GM19193 (cell line): ENCODE measurements around the gene LRRTM2.

Experiments used
- POLR2A ChIP-seq: IDR thresholded peaks from 4 replicates; pipeline ENCODE4 v1.6.1; 2011; ENCODE audit not compliant: insufficient read depth, insufficient read length; ENCODE audit errors: extremely low read depth

Gene LRRTM2

GRCh38 chr5:138890644-138891043 is 15.5 kb upstream of the LRRTM2 start:
- no peak for TF ChIP-seq POLR2A

GRCh38 chr5:138889994-138890393 is 14.9 kb upstream of the LRRTM2 start:
- no peak for TF ChIP-seq POLR2A

GRCh38 chr5:138884554-138884953 is 9.4 kb upstream of the LRRTM2 start:
- TF ChIP-seq POLR2A: no peak

GRCh38 chr5:138884094-138884493 is 9.0 kb upstream of the LRRTM2 start:
- no peak for TF ChIP-seq POLR2A

GRCh38 chr5:138883211-138883610 is 8.1 kb upstream of the LRRTM2 start:
- TF ChIP-seq POLR2A: no peak

GRCh38 chr5:138878437-138879235 is 3.5 kb upstream of the LRRTM2 start:
- no peak for TF ChIP-seq POLR2A

GRCh38 chr5:138876811-138877210 is 1.7 kb upstream of the LRRTM2 start:
- TF ChIP-seq POLR2A: no peak

GRCh38 chr5:138875946-138876345 is 811 bp upstream of the LRRTM2 start:
- TF ChIP-seq POLR2A: no peak

GRCh38 chr5:138875552-138875875 is 379 bp upstream of the LRRTM2 start:
- TF ChIP-seq POLR2A: no peak

GRCh38 chr5:138874241-138874640 is 894 bp downstream of the LRRTM2 start:
- TF ChIP-seq POLR2A: no peak

GRCh38 chr5:138873466-138874221 is 1.5 kb downstream of the LRRTM2 start:
- TF ChIP-seq POLR2A: no peak

- TF ChIP-seq POLR2A: no peak
These were observed 2.2 kb downstream of the LRRTM2 start for GRCh38 chr5:138872841-138873465.

GRCh38 chr5:138870611-138871010 is 4.5 kb downstream of the LRRTM2 start:
- no peak for TF ChIP-seq POLR2A

GRCh38 chr5:138869763-138870500 is 5.2 kb downstream of the LRRTM2 start:
- no peak for TF ChIP-seq POLR2A

- no peak for TF ChIP-seq POLR2A
These were observed 6.1 kb downstream of the LRRTM2 start for GRCh38 chr5:138869038-138869437.
